Thymus (tissue), 11 donors: Measurements from ENCODE around the gene GIMAP5. TPM values are rescaled to one million over a fixed set of nuclear protein-coding genes. Genes with fewer than 3 reads are reported as not detected.

ENCODE experiments used
- DNase-seq, 9 donors: peaks; one replicate each; pipeline ENCODE4 v3.0.0-alpha.2; 2013; ENCODE audit warnings: low spot score in 9 of 9, low read depth in 6 of 9, missing footprints in 1 of 9
- H3K27ac ChIP-seq, 2 donors: one replicate each; pipeline ENCODE4 v1.5.1; 2013; ENCODE audit warnings: control low read depth in 1 of 2, low read depth in 1 of 2, low read length in 1 of 2, mild to moderate bottlenecking in 1 of 2, moderate library complexity in 1 of 2
- H3K27me3 ChIP-seq, 2 donors: one replicate each; pipeline ENCODE4 v1.5.1; 2013; ENCODE audit warnings: low read length in 1 of 2; ENCODE audit not compliant: control insufficient read depth in 2 of 2, insufficient read depth in 1 of 2
- H3K36me3 ChIP-seq, 2 donors: one replicate each; pipeline ENCODE4 v1.5.1; 2013; ENCODE audit warnings: low read length in 1 of 2, mild to moderate bottlenecking in 1 of 2, moderate library complexity in 1 of 2; ENCODE audit not compliant: control insufficient read depth in 2 of 2, insufficient read depth in 2 of 2
- H3K4me1 ChIP-seq, 2 donors: one replicate each; pipeline ENCODE4 v1.5.1; 2013; ENCODE audit warnings: low read length in 2 of 2; ENCODE audit not compliant: control insufficient read depth in 2 of 2, insufficient read depth in 2 of 2
- H3K4me3 ChIP-seq, 2 donors: one replicate each; pipeline ENCODE4 v1.5.1; 2013; ENCODE audit warnings: low read length in 2 of 2, control low read depth in 1 of 2, mild to moderate bottlenecking in 1 of 2
- H3K9me3 ChIP-seq, 2 donors: one replicate each; pipeline ENCODE4 v1.5.1; 2013; ENCODE audit warnings: low read length in 1 of 2, mild to moderate bottlenecking in 1 of 2; ENCODE audit not compliant: control insufficient read depth in 2 of 2, insufficient read depth in 1 of 2
- WGBS: extraction: QIAGEN DNeasy Blood & Tissue Kit; methylation state at CpG from one replicate; pipeline ENCODE4 v1.1.7; 2013; 5-methylcytosine and 5-hydroxymethylcytosine counted together
- polyA plus RNA-seq: library from polyadenylated mRNA; stranded (reverse); fragments of 200-250 nt; gene quantifications from one replicate; pipeline ENCODE4 v1.2.3, GENCODE V29; 2013
- total RNA-seq: library from RNA; stranded (reverse); fragments of 120-200 nt; gene quantifications from one replicate; pipeline ENCODE4 v1.2.4, GENCODE V29; 2013
- donor health status: healthy.

GIMAP5 gene
- total and polyA plus RNA-seq, 2 donors, result 39.3 to 39.8 TPM

- DNase-seq, result no peak
- Histone ChIP-seq H3K9me3 (peaks cover 0 to 14% of the 10 kb centered on the region in 2 donors), H3K27me3 (no peaks in the 10 kb centered on the region), H3K4me1 (peaks cover 3 to 34% of the 10 kb centered on the region in 2 donors), H3K27ac (peak overlapping the region in 1 of 2 donors; percentile 46), H3K36me3 (peaks cover 3 to 34% of the 10 kb centered on the region in 2 donors), H3K4me3 (peak overlapping the region; percentile 51 to 62)
- WGBS, result 71% methylated on average over 4 of the region's 4 CpGs
Observed at GRCh38 chr7:150717814-150718420, 19.3 kb upstream of the GIMAP5 start.

GRCh38 chr7:150719436-150719835, 17.8 kb upstream of the GIMAP5 start:
- H3K27ac ChIP-seq, result no peak overlapping the region
- no peak for DNase-seq
- peaks cover 0 to 14% of the 10 kb centered on the region in 2 donors for H3K9me3 ChIP-seq
- H3K36me3 ChIP-seq, result peaks cover 3 to 37% of the 10 kb centered on the region in 2 donors
- WGBS, result 89% methylated on average over 4 of the region's 4 CpGs
- H3K27me3 ChIP-seq, result no peaks in the 10 kb centered on the region
- no peak overlapping the region for H3K4me3 ChIP-seq
- peaks cover 3 to 34% of the 10 kb centered on the region in 2 donors for H3K4me1 ChIP-seq

- DNase-seq, result no peak
- 98% methylated on average over 52 of the region's 52 CpGs for WGBS
- peaks cover 0 to 14% of the 10 kb centered on the region in 2 donors for H3K9me3 ChIP-seq
- peaks cover 3 to 37% of the 10 kb centered on the region in 2 donors for H3K36me3 ChIP-seq
- no peak overlapping the region for H3K4me3 ChIP-seq
- no peaks in the 10 kb centered on the region for H3K27me3 ChIP-seq
- H3K4me1 ChIP-seq, result peaks cover 3 to 28% of the 10 kb centered on the region in 2 donors
- no peak overlapping the region for H3K27ac ChIP-seq
Observed at GRCh38 chr7:150719960-150720891, 17.0 kb upstream of the GIMAP5 start.

GRCh38 chr7:150721970-150722373, 15.2 kb upstream of the GIMAP5 start:
- peaks cover 0 to 11% of the 10 kb centered on the region in 2 donors for H3K4me1 ChIP-seq
- no peak overlapping the region for H3K27ac ChIP-seq
- peaks cover 0 to 18% of the 10 kb centered on the region in 2 donors for H3K9me3 ChIP-seq
- H3K27me3 ChIP-seq, result no peaks in the 10 kb centered on the region
- no peak overlapping the region for H3K4me3 ChIP-seq
- WGBS, result 93% methylated on average over 11 of the region's 11 CpGs
- peaks cover 3 to 37% of the 10 kb centered on the region in 2 donors for H3K36me3 ChIP-seq
- DNase-seq, result no peak

- Histone ChIP-seq H3K27me3 (no peaks in the 10 kb centered on the region), H3K9me3 (peaks cover 0 to 18% of the 10 kb centered on the region in 2 donors), H3K4me3 (no peak overlapping the region), H3K27ac (no peak overlapping the region), H3K36me3 (peaks cover 3 to 37% of the 10 kb centered on the region in 2 donors), H3K4me1 (peaks cover 0 to 9% of the 10 kb centered on the region in 2 donors)
- 91% methylated on average over 12 of the region's 12 CpGs for WGBS
- DNase-seq, result no peak
Observed at GRCh38 chr7:150722431-150722931, 14.7 kb upstream of the GIMAP5 start.

GRCh38 chr7:150723467-150723866, 13.8 kb upstream of the GIMAP5 start:
- no peak overlapping the region for H3K27ac ChIP-seq
- no peak for DNase-seq
- H3K4me1 ChIP-seq, result peaks cover 0 to 6% of the 10 kb centered on the region in 2 donors
- no peaks in the 10 kb centered on the region for H3K27me3 ChIP-seq
- 88% methylated on average over 1 of the region's 1 CpG for WGBS
- peaks cover 3 to 37% of the 10 kb centered on the region in 2 donors for H3K36me3 ChIP-seq
- peaks cover 0 to 21% of the 10 kb centered on the region in 2 donors for H3K9me3 ChIP-seq
- no peak overlapping the region for H3K4me3 ChIP-seq

- H3K4me3 ChIP-seq, result no peak overlapping the region
- DNase-seq, result no peak
- WGBS, result 95% methylated on average over 3 of the region's 3 CpGs
- peaks cover 0 to 10% of the 10 kb centered on the region in 2 donors for H3K9me3 ChIP-seq
- H3K36me3 ChIP-seq, result peaks cover 0 to 6% of the 10 kb centered on the region in 2 donors
- no peak overlapping the region for H3K27ac ChIP-seq
- H3K4me1 ChIP-seq, result peaks cover 0 to 5% of the 10 kb centered on the region in 2 donors
- H3K27me3 ChIP-seq, result no peaks in the 10 kb centered on the region
Observed at GRCh38 chr7:150727381-150727780, 9.8 kb upstream of the GIMAP5 start.

GRCh38 chr7:150728011-150728410, 9.2 kb upstream of the GIMAP5 start:
- no peak overlapping the region for H3K27ac ChIP-seq
- peaks cover 0 to 3% of the 10 kb centered on the region in 2 donors for H3K36me3 ChIP-seq
- peaks cover 0 to 6% of the 10 kb centered on the region in 2 donors for H3K4me1 ChIP-seq
- H3K9me3 ChIP-seq, result peaks cover 0 to 7% of the 10 kb centered on the region in 2 donors
- H3K27me3 ChIP-seq, result no peaks in the 10 kb centered on the region
- no peak for DNase-seq
- no peak overlapping the region for H3K4me3 ChIP-seq

- H3K4me3 ChIP-seq, result no peak overlapping the region
- no peak overlapping the region for H3K27ac ChIP-seq
- H3K4me1 ChIP-seq, result peaks cover 0 to 9% of the 10 kb centered on the region in 2 donors
- no peak for DNase-seq
- H3K27me3 ChIP-seq, result no peaks in the 10 kb centered on the region
- H3K9me3 ChIP-seq, result peaks cover 0 to 7% of the 10 kb centered on the region in 2 donors
- no peaks in the 10 kb centered on the region for H3K36me3 ChIP-seq
Observed at GRCh38 chr7:150728609-150729008, 8.6 kb upstream of the GIMAP5 start.
